K562 (cell line): ENCODE data around the gene SLC26A11.

Experiments used
- RFX5 ChIP-seq: IDR thresholded peaks from 2 replicates; pipeline ENCODE4 v1.6.1; 2011; ENCODE audit warnings: low read depth, mild to moderate bottlenecking, improper control_type of control experiment, low read length
- TF ChIP-seq, protein P1 (sequence below): fragments of 450-650 bp; IDR thresholded peaks from 2 replicates; pipeline ENCODE4 v1.6.1; 2016

GRCh38 chr17:80208050-80208449, 12.2 kb upstream of the SLC26A11 start:
- TF ChIP-seq, protein P1, sequence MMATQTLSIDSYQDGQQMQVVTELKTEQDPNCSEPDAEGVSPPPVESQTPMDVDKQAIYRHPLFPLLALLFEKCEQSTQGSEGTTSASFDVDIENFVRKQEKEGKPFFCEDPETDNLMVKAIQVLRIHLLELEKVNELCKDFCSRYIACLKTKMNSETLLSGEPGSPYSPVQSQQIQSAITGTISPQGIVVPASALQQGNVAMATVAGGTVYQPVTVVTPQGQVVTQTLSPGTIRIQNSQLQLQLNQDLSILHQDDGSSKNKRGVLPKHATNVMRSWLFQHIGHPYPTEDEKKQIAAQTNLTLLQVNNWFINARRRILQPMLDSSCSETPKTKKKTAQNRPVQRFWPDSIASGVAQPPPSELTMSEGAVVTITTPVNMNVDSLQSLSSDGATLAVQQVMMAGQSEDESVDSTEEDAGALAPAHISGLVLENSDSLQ, result no peak
- TF ChIP-seq RFX5, result no peak
